Measurements from ENCODE around the gene PPP2R1A. TPM values are rescaled to one million over a fixed set of nuclear protein-coding genes. Genes with fewer than 3 reads are reported as not detected.
A peak's percentile ranks its signal among the peaks of the same experiment; 100 is the strongest.

The PPP2R1A gene
- 163 TPM for total RNA-seq

GRCh38 chr19:52189735-52190486, at the start of gene PPP2R1A:
Gene PPP2R1A (plus strand): TSS chr19:52190052. CDS start chr19:52190097, 45 bp downstream.
- peak within 1 kb of the TSS; percentile 92 for H3K27ac ChIP-seq
- no peaks in the 10 kb centered on the region for H3K27me3 ChIP-seq
- intact Hi-C loops (cut with DNase I) = loop anchor here (5.0 kb wide), 1 partner anchor 53 kb away; the partner anchor contains the start of gene ZNF616
- H3K4me3 ChIP-seq = peak within 1 kb of the TSS; percentile 72 to 87
- peak in 1 of 2 donors; percentile 100 for DNase-seq (ENCODE audit: extremely low spot score in 2 of 2)
- H3K9me3 ChIP-seq = no peaks in the 10 kb centered on the region
- H3K36me3 ChIP-seq = peaks cover 0 to 9% of the 10 kb centered on the region in 2 donors
- TF ChIP-seq POLR2AphosphoS5 (IDR thresholded peaks at IDR 0.05; ENCODE audit: insufficient read depth in 1 of 2, low read depth in 1 of 2) (peak; percentile 65 to 99), POLR2A (IDR thresholded peaks at IDR 0.05) (peak in 1 of 2 donors; percentile 78)
- TF ChIP-seq, protein P1, sequence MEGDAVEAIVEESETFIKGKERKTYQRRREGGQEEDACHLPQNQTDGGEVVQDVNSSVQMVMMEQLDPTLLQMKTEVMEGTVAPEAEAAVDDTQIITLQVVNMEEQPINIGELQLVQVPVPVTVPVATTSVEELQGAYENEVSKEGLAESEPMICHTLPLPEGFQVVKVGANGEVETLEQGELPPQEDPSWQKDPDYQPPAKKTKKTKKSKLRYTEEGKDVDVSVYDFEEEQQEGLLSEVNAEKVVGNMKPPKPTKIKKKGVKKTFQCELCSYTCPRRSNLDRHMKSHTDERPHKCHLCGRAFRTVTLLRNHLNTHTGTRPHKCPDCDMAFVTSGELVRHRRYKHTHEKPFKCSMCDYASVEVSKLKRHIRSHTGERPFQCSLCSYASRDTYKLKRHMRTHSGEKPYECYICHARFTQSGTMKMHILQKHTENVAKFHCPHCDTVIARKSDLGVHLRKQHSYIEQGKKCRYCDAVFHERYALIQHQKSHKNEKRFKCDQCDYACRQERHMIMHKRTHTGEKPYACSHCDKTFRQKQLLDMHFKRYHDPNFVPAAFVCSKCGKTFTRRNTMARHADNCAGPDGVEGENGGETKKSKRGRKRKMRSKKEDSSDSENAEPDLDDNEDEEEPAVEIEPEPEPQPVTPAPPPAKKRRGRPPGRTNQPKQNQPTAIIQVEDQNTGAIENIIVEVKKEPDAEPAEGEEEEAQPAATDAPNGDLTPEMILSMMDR (IDR thresholded peaks at IDR 0.05) = no peak
- peaks cover 59% of the 10 kb centered on the region for H3K4me1 ChIP-seq

- H3K9me3 ChIP-seq = no peaks in the 10 kb centered on the region
- intact Hi-C loops (cut with DNase I) = loop anchor here (5.0 kb wide), 1 partner anchor 961 kb away; the partner anchor contains the start of gene ZNF160
- no peaks in the 10 kb centered on the region for H3K27me3 ChIP-seq
- no peak for DNase-seq (ENCODE audit: extremely low spot score in 2 of 2)
- TF ChIP-seq POLR2A (IDR thresholded peaks at IDR 0.05) = no peak
- TF ChIP-seq, protein P1 (IDR thresholded peaks at IDR 0.05) = no peak
- TF ChIP-seq POLR2AphosphoS5 (IDR thresholded peaks at IDR 0.05; ENCODE audit: insufficient read depth in 1 of 2, low read depth in 1 of 2) = no peak
- no peak overlapping the region for H3K27ac ChIP-seq
- no peaks in the 10 kb centered on the region for H3K36me3 ChIP-seq
- peaks cover 21% of the 10 kb centered on the region for H3K4me1 ChIP-seq
- no peak overlapping the region for H3K4me3 ChIP-seq
Observed at GRCh38 chr19:52141203-52141602, 48.6 kb upstream of the PPP2R1A start.

DNA sequence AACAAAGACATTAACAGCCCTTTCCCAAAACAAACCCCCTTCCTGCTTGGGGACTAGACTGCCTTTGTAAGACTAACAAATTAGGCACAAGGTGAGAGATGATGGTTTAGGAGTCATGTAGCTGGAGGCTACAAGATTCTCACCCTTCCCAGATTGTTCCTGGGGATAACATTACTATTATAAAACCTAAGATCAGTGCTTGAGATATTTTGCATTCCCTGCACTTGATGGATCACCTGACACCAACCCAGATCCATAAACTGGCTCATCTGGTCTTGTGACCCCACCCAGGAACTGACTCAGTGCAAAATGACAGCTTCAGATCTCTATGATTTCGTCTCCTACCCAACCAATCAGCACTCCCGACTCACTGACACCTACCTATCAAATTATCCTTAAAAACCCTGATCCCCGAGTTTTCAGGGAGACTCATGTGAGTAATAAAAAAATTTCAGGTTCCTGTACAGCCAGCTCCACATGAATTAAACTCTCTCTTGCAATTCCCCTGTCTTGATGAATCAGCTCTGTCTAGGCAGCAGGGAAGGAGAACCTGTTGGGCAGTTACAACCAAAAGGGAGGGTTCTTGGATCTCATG, 47.8 kb upstream of the PPP2R1A start:
- intact Hi-C loops (cut with DNase I) = loop anchor here (5.0 kb wide), 1 partner anchor 960 kb away; the partner anchor contains the start of gene ZNF160
- Histone ChIP-seq H3K36me3 (no peaks in the 10 kb centered on the region), H3K4me1 (peaks cover 21% of the 10 kb centered on the region), H3K27ac (no peak overlapping the region), H3K4me3 (no peak overlapping the region), H3K27me3 (no peaks in the 10 kb centered on the region), H3K9me3 (no peaks in the 10 kb centered on the region)
- no peak for DNase-seq (ENCODE audit: extremely low spot score in 2 of 2)
- peak in 1 of 2 donors; percentile 72 for TF ChIP-seq POLR2AphosphoS5 (IDR thresholded peaks at IDR 0.05; ENCODE audit: insufficient read depth in 1 of 2, low read depth in 1 of 2)
- TF ChIP-seq POLR2A (IDR thresholded peaks at IDR 0.05) = no peak

GRCh38 chr19:52148256-52148655, 41.6 kb upstream of the PPP2R1A start:
- H3K27me3 ChIP-seq = no peaks in the 10 kb centered on the region
- H3K36me3 ChIP-seq = no peaks in the 10 kb centered on the region
- H3K9me3 ChIP-seq = no peaks in the 10 kb centered on the region
- no peak overlapping the region for H3K27ac ChIP-seq
- DNase-seq (ENCODE audit: extremely low spot score in 2 of 2) = no peak
- no peak overlapping the region for H3K4me3 ChIP-seq
- TF ChIP-seq, protein P1 (IDR thresholded peaks at IDR 0.05) = no peak
- TF ChIP-seq POLR2AphosphoS5 (IDR thresholded peaks at IDR 0.05; ENCODE audit: insufficient read depth in 1 of 2, low read depth in 1 of 2) (no peak), POLR2A (IDR thresholded peaks at IDR 0.05) (no peak)
- intact Hi-C loops (cut with DNase I) = no loop called here
- H3K4me1 ChIP-seq = no peaks in the 10 kb centered on the region

DNA sequence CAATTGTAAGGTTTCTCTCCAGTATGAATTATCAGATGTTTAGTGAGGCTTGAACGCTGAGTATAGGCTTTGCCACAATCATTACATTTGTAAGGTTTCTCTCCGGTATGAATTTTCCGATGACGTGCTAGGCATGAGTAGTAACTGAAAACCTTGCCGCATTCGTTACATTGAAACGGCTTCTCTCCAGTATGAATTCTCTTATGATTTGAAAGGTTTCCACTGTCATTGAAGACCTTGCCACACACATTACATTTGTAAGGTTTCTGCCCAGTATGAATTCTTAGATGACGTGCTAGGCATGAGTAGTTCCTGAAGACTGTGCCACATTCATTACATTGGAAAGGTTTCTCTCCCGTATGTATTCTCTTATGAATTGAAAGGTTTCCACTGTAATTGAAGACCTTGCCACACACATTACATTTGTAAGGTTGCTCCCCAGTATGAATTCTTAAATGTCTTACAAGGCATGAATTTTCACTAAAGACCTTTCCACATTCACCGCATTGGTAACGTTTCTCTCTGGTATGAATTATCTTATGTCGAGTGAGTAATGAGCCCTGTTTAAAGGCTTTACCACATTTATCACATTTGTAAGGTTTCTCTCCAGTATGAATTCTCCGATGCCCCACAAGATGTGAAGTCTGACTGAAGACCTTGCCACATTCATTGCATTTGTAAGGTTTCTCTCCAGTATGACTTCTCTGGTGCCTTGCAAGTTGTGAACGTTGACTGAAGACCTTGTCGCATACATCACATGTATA, 34.1 kb upstream of the PPP2R1A start:
- H3K4me1 ChIP-seq = no peaks in the 10 kb centered on the region
- H3K27ac ChIP-seq = no peak overlapping the region
- H3K4me3 ChIP-seq = no peak overlapping the region
- H3K36me3 ChIP-seq = peaks cover 0 to 58% of the 10 kb centered on the region in 2 donors
- H3K27me3 ChIP-seq = no peaks in the 10 kb centered on the region
- TF ChIP-seq POLR2AphosphoS5 (IDR thresholded peaks at IDR 0.05; ENCODE audit: insufficient read depth in 1 of 2, low read depth in 1 of 2) = no peak
- no peak for TF ChIP-seq POLR2A (IDR thresholded peaks at IDR 0.05)
- TF ChIP-seq, protein P1 (IDR thresholded peaks at IDR 0.05) = no peak
- intact Hi-C loops (cut with DNase I) = no loop called here
- no peak for DNase-seq (ENCODE audit: extremely low spot score in 2 of 2)
- peaks cover 38% of the 10 kb centered on the region for H3K9me3 ChIP-seq
